ENCODE results near the gene ARPP19.
"Not testable (repeated sequence)": the region's sequence is repeated elsewhere in the genome, so short reads cannot be mapped to it uniquely, and the experiment has no call there.

Gene ARPP19

DNA sequence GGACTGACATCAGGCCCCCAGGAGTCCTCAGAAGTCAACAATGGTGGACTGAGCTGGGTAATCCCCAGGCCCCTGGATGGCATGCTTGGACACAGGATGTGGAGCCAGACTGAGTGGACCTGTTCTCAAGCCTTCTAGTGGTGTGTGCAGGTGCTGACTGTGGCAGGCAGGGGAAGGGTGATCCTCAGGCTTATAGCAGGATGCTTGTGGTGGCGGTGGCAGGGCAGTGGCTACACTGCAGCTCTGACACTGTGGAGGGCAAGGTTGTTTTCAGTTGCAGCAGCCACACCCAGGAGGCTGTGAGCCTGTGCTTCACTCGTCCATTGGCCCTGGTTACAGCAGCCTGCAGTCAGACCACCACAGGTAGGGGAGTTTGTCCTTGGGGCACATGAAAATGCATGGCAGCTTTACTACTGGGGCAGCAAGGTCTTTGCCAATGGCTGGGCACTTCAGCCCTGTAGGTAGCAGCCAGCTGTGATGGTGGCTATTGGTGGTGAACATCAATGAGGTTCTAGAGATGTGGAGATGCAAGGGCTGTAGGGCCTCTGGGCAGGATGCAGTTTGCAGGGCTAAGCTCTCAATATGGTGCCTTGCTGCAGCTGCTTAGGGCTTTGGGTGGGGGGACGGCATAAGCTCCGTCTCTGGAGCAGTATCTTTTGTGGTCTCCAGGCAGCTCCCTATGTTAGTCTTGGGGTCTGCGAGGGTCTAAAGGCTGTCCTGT is 22.6 kb downstream of the ARPP19 start:
- DNase-seq = no peak

DNA sequence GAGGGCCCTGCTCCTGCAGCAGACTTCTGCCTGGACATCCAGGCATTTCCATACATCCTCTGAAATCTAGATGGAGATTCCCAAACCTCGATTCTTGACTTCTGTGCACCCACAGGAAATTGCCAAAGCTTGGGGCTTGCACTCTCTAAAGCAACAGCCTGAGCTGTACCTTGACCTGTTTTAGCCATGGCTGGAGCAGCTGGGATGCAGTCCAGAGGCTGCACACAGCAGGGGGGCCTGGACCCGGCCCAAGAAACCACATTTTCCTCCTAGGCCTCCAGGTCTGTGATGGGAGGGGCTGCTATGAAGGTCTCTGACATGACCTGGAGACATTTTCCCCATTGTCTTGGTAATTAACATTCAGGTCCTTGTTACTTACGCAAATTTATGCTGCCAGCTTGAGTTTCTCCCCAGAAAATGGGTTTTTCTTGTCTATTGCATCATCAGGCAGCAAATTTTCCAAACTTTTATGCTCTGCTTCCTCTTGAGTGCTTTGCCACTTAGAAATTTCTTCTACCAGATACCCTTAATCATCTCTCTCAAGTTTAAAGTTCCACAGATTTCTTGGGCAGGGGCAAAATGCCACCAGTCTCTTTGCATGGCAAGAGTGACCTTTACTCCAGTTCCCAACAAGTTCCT is 28.3 kb downstream of the ARPP19 start:
- DNase-seq = no peak

- DNase-seq = no peak
These were observed 31.4 kb downstream of the ARPP19 start for GRCh38 chr15:52537459-52537858.

GRCh38 chr15:52532427-52532826 is 36.4 kb downstream of the ARPP19 start:
- DNase-seq = no peak

- DNase-seq = no peak
These were observed 38.9 kb downstream of the ARPP19 start for GRCh38 chr15:52529940-52530339.

DNA sequence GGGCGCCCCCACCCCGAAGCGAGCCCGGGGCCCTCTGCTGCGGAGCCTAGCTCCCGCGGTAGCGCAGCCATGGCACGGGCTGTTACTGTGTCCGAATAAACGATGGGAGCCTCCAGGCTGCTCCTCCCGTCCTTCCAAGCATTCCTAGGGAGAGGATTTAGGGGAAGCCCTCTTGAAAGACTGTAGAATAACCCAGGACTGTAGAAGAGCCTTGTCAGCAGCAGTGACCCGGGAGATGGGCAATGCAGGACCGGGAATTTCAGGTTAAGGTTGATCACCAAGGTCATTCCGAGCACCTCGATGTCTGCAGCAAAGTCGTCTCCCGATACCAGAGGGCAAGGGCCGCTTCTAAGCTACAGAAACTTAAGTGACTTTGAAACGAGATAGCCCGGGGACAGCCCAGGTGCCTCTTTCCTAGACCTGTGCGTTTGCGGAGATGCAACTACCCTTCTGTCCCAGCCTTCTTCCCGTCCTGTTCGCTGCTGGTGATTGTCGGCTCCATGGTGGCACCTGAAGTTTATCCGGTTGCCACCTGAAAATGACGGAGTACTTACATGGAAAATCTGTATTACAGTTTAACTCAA is 39.4 kb downstream of the ARPP19 start:
- DNase-seq = no peak

GRCh38 chr15:52528564-52529340 is 40.1 kb downstream of the ARPP19 start, which contains the start of gene MYO5A:
Gene MYO5A (minus strand): TSS chr15:52528880. CDS start chr15:52528806, 74 bp downstream.
- peak; percentile 85 to 86 for DNase-seq

GRCh38 chr15:52527911-52528563 is 40.8 kb downstream of the ARPP19 start:
- DNase-seq = peak; percentile 15 to 21

DNA sequence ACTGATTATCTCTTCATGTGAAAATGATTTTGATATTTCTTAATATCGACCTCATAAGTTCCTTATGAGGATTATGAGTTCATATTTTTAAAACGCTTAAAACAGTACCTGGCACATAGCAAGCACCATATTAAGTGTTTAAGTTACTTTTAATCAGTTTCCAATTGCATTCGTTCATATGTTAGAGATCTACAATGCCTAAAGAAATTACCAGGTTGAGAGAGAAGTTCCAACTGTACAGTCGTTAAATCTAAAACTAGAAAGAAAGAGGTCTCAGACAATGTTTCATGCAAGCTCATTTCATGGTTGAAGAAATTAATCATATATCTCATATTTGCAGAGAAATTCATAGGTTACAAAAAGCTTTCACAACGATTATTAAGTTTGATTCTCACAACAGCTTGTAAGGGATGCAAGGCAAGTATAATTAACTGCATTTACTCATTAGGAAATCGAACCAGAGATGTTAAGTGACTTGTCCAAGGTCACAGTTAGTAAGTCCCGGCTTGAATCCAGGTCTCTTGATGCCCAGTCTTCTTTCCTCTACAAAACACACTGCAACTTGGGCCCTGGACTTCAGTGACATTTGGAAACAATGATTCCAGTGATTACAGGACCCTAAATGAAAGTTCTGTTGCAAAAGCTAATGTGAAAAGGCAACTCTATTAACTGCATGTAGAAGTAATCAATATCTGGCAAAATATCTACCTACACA is 41.5 kb downstream of the ARPP19 start:
- no peak for DNase-seq

DNA sequence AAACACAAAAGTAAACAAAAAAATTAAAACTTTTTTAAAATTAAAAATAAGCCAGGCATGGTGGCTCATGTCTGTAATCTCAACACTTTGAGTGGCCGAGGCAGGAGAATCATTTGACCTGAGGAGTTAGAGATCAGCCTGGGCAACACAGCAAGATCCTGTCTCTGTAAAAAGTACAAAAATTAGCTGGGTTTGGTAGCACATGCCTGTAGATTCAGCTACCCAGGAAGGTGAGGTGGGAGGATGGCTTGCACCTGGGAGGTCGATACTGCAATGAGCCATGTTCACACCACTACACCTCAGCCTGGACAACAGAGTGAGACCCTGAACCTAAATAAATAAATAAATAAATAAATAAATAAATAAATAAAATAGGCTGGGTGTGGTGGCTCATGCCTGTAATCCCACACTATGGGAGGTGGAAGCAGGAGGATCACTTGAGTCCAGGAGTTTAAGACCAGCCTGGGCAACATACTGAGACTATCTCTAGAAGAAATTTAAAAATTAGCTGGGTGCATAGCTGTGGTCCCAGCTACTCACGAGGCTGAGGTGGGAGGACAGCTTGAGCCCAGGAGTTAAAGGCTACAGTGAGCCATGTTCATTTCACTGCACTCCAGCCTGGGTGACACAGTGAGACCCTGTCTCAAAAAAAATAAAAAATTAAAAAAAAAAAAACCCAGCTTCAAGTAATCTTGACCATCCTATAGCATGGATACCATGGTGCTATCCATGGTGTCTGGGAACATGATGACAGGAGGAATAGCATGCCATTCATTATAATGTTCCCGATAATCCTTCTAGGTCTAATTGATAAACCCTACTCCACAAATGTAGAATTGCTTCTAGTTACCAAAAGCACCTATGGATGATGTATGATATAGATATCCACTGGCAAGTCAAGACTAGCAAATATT is 44.4 kb downstream of the ARPP19 start:
- DNase-seq = no peak

- no peak for DNase-seq
These were observed 45.2 kb downstream of the ARPP19 start for GRCh38 chr15:52523647-52524046.

GRCh38 chr15:52523192-52523591 is 45.6 kb downstream of the ARPP19 start:
- DNase-seq = no peak

- DNase-seq = no peak
These were observed 47.1 kb downstream of the ARPP19 start for GRCh38 chr15:52521682-52522081.

DNA sequence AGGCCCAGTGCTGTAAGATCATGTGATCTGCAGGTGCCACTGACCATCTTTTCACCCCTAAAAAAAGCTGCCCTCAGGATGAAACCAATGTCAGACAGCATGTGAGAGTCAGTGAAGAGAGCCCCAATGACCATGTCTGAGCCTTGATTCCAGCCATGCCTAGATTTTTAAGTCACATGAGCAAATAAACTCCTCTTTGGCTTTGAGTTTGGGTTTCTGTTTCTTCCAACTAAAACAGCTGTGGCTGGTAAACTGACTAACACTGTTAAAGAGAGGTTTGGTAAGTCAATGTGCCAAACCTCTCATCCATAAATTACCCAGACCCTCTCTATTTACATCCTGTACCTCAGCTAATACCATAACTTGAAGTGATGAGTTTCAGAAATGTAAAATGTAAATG is 48.4 kb downstream of the ARPP19 start:
- DNase-seq = no peak

GRCh38 chr15:52518487-52519371 is 50.1 kb downstream of the ARPP19 start:
- no peak for DNase-seq

DNA sequence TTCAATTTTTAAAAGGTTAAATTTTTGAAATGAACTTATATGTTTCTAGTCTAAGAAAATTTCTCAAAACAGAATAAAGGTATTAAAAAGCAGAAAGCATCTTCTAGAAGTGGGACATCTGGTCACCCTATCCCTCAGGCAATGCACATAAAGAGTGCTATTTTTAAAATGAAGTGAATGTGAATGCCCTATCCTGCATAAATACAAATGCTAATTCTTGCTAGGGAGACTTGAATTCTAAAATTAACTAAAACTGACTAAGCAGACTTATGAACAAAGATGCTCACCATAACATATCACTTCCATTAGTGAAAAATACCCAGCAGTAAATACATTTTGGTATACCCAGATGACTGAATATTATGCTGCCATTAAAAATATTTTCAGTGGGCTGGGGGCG is 51.8 kb downstream of the ARPP19 start:
- no peak for DNase-seq

DNA sequence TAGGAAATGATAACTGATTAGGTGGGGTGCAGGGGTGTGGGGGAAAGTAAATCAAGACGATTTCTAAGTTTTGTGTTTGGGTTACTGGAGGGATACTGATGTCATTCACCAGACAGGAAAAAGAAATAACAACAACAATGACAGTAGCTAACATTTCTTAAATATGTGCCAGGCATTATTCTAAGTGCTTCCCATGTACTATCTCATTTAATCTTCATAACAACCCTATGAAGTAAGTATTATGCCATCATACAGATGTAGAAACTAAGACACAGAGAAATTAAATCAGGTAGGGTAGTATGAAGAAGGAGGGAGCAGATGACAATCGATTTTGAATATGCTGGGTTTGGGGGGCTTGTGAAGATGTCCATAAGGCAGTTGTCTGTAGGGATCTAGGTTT is 53.5 kb downstream of the ARPP19 start:
- DNase-seq = no peak

DNA sequence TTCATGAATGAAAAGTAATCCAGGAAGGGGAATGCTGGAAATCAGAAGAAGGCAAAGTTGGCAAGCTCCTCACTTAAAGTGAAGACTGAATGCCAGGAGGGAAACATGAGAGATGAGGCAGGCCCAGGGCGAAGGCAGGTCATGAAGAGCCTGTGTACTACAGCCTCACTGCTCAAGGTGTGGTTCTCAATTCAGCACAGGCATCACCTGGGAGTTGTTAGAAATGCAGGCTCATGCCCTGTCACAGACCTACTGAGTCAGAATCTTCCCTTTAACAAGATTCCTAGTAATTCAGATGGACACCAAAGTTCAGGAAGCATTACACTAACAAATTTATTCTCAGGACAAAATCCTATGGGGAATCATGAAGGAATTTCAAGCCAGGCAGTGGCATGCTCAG is 54.3 kb downstream of the ARPP19 start:
- no peak for DNase-seq

DNA sequence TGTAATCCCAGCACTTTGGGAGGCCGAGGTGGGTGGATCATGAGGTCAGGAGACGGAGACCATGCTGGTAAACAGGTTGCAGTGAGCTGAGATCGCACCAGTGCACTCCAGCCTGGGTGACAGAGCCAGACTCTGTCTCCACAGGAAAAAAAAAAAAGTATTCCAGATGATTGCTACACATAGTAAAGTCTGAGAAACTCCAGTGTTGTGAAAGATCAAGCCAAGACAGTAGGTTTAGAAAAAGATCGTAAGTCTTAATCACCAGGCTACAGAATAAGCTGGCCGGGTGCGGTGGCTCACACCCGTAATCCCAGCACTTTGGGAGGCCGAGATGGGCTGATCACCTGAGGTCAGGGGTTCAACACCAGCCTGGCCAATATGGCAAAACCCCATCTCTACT is 56.0 kb downstream of the ARPP19 start:
- DNase-seq = not testable (repeated sequence)

GRCh38 chr15:52511084-52511483 is 57.7 kb downstream of the ARPP19 start:
- DNase-seq = no peak

Data from CD4-positive, alpha-beta T cell treated with Interleukin-1 beta for 1 hour (primary cell).